Measurements from ENCODE around the gene FTO. TPM values are rescaled to one million over a fixed set of nuclear protein-coding genes. Genes with fewer than 3 reads are reported as not detected.

FTO gene
- total RNA-seq, 1 donor from 2014 or later = 110 TPM

DNA sequence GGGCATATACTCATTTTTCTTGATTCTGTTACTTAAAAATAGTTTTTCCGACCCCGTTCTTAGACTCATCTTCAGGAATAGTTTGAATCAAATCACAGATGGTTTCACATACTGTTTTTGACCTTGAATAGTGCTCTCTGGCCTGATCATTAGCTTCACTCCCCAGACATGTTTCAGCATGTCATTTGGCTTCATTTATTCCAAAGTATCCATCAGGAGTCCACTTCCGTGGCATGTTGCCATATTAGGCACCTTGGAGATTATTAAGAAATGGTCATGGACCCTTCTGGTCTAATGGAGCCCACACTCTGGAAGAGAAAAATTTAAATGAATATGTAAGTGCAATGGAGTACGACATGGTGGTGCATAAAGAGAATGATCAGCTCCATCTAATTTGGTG is 222.3 kb downstream of the FTO start:
- Histone ChIP-seq H3K27me3 (no peaks in the 10 kb centered on the region), H3K4me1 (peaks cover 40% of the 10 kb centered on the region), H3K4me3 (no peak overlapping the region), H3K79me2 (ENCODE audit: low read depth) (no peaks in the 10 kb centered on the region), H4K20me1 (ENCODE audit: low read depth) (no peaks in the 10 kb centered on the region), H3K9ac (no peak overlapping the region), H3K36me3 (no peaks in the 10 kb centered on the region), H3K4me2 (no peak overlapping the region), H2AFZ (replicated peaks) (no peak overlapping the region), H3K27ac (no peak overlapping the region), H3K9me3 (ENCODE audit: low read depth) (no peaks in the 10 kb centered on the region), H3F3A (ENCODE audit: low read depth) (peaks cover 31% of the 10 kb centered on the region)
- Mint-ChIP-seq H3K4me1 (peaks cover 43% of the 10 kb centered on the region), H3K27me3 (ENCODE audit: insufficient read depth, low read depth) (peaks cover 3% of the 10 kb centered on the region), H3K36me3 (no peaks in the 10 kb centered on the region), H3K9me3 (no peaks in the 10 kb centered on the region), H3K4me3 (no peak overlapping the region), H3K27ac (no peak overlapping the region)
- no peak for TF ChIP-seq EZH2phosphoT487 (IDR thresholded peaks at IDR 0.05)
- TF ChIP-seq, protein P1, sequence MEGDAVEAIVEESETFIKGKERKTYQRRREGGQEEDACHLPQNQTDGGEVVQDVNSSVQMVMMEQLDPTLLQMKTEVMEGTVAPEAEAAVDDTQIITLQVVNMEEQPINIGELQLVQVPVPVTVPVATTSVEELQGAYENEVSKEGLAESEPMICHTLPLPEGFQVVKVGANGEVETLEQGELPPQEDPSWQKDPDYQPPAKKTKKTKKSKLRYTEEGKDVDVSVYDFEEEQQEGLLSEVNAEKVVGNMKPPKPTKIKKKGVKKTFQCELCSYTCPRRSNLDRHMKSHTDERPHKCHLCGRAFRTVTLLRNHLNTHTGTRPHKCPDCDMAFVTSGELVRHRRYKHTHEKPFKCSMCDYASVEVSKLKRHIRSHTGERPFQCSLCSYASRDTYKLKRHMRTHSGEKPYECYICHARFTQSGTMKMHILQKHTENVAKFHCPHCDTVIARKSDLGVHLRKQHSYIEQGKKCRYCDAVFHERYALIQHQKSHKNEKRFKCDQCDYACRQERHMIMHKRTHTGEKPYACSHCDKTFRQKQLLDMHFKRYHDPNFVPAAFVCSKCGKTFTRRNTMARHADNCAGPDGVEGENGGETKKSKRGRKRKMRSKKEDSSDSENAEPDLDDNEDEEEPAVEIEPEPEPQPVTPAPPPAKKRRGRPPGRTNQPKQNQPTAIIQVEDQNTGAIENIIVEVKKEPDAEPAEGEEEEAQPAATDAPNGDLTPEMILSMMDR (IDR thresholded peaks at IDR 0.05) = no peak
- TF ChIP-seq EZH2 (IDR thresholded peaks at IDR 0.05) = no peak
- no peak for DNase-seq (ENCODE audit: low spot score)

- no peak for TF ChIP-seq EZH2phosphoT487 (IDR thresholded peaks at IDR 0.05)
- no peak for TF ChIP-seq EZH2 (IDR thresholded peaks at IDR 0.05)
- TF ChIP-seq, protein P1 (IDR thresholded peaks at IDR 0.05) = no peak
- Mint-ChIP-seq H3K27me3 (ENCODE audit: insufficient read depth, low read depth) (peaks cover 3% of the 10 kb centered on the region), H3K4me3 (no peak overlapping the region), H3K36me3 (peaks cover 5% of the 10 kb centered on the region), H3K27ac (no peak overlapping the region), H3K4me1 (peaks cover 48% of the 10 kb centered on the region), H3K9me3 (no peaks in the 10 kb centered on the region)
- Histone ChIP-seq H3K9me3 (ENCODE audit: low read depth) (no peaks in the 10 kb centered on the region), H3K4me2 (no peak overlapping the region), H3K27me3 (no peaks in the 10 kb centered on the region), H4K20me1 (ENCODE audit: low read depth) (peaks cover 21% of the 10 kb centered on the region), H3K9ac (no peak overlapping the region), H3K36me3 (no peaks in the 10 kb centered on the region), H3K79me2 (ENCODE audit: low read depth) (no peaks in the 10 kb centered on the region), H3F3A (ENCODE audit: low read depth) (peaks cover 8% of the 10 kb centered on the region), H2AFZ (replicated peaks) (no peak overlapping the region), H3K27ac (no peak overlapping the region), H3K4me1 (peaks cover 28% of the 10 kb centered on the region), H3K4me3 (no peak overlapping the region)
- DNase-seq (ENCODE audit: low spot score) = no peak
These were observed 229.0 kb downstream of the FTO start for GRCh38 chr16:53932975-53933374.

GRCh38 chr16:53933407-53933806 is 229.5 kb downstream of the FTO start:
- Mint-ChIP-seq H3K27me3 (ENCODE audit: insufficient read depth, low read depth) (peaks cover 3% of the 10 kb centered on the region), H3K36me3 (peaks cover 5% of the 10 kb centered on the region), H3K4me3 (no peak overlapping the region), H3K4me1 (peaks cover 52% of the 10 kb centered on the region), H3K9me3 (peaks cover under 1% of the 10 kb centered on the region), H3K27ac (no peak overlapping the region)
- H3K27ac ChIP-seq = no peak overlapping the region
- no peak overlapping the region for H3K9ac ChIP-seq
- no peaks in the 10 kb centered on the region for H3K27me3 ChIP-seq
- H3K36me3 ChIP-seq = no peaks in the 10 kb centered on the region
- TF ChIP-seq, protein P1 (IDR thresholded peaks at IDR 0.05) = no peak
- no peak for TF ChIP-seq EZH2 (IDR thresholded peaks at IDR 0.05)
- TF ChIP-seq EZH2phosphoT487 (IDR thresholded peaks at IDR 0.05) = no peak
- no peak overlapping the region for H2AFZ ChIP-seq (replicated peaks)
- H3K4me1 ChIP-seq = peaks cover 28% of the 10 kb centered on the region
- no peak for DNase-seq (ENCODE audit: low spot score)
- H4K20me1 ChIP-seq (ENCODE audit: low read depth) = peaks cover 21% of the 10 kb centered on the region
- no peak overlapping the region for H3K4me3 ChIP-seq
- peaks cover 8% of the 10 kb centered on the region for H3F3A ChIP-seq (ENCODE audit: low read depth)
- no peak overlapping the region for H3K4me2 ChIP-seq
- no peaks in the 10 kb centered on the region for H3K9me3 ChIP-seq (ENCODE audit: low read depth)
- no peaks in the 10 kb centered on the region for H3K79me2 ChIP-seq (ENCODE audit: low read depth)
